Measurements from ENCODE around the gene MYH7.

The MYH7 gene

DNA sequence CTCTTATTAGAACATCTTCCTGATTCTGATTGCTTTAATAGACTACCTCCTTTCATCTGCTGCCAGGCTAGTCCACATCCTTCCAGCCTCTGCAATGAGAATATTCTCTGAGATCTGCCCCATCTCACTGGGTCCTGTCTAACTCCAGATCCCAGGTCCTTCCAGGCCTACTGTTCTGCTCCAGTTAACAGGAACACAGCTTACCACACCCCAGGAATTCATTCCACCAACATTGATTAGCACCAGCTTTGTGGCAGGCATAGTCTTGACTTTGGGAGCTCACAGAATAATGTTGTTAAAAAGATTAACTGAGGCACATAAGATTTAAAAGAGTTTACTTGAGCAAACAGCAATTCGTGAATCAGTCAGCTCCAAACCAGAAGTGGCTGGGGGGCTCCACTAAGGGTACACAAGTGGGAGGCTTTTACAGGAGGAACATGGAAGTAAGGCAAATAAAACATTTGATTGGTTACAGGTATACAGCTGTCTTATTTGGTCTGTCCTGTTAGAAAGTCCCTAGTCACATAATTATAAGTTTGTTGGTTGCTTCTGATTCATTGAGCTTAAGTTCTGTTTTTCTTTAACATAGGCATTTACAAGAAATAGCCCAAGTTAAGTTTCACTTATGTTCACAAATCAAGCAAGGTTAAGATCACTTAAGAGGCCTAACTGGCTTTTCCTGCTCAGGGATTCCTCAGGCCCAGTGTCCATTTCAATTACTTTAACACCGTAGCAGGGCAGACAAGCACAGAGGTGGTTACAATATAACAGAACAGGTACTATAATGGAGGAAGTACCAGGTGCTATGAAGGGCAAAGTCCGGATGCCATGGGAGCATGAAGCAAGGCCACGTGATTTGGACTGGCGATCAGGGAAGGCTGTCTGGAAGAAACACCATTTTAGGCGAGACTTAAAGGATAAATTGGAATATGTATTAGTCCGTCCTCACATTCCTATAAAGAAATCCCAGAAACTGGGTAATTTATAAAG is 12.2 kb upstream of the MYH7 start:
- no peak for DNase-seq

DNA sequence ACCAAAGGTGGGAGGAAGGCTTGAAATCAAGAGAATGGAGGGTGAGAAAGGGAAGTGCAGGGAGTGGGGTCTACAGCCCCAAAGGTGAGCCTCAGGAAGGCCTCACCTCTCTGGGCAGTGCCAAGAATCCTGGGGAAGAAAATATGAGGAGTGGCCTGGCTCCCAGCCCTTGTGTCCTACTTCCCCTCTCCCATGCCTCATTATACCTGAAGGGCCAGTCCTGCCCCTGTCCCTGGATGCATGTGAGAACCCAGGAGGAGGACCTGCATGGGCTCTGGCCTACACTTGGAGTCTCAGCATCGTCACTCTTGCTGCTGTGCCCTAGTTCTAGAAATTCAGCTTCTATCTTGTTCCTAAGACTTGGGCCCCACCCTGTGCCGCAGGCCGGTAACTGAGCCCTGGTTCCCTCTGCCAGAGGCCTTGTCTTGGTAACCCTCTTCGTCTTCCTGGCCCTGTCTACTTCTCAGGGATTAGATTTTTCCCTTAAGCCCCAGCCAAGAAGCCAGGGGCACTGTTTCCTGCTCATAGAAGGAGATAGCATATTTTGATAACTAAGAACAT is 10.9 kb upstream of the MYH7 start:
- DNase-seq, result no peak

GRCh38 chr14:23445773-23446172 is 10.3 kb upstream of the MYH7 start:
- DNase-seq, result no peak

DNA sequence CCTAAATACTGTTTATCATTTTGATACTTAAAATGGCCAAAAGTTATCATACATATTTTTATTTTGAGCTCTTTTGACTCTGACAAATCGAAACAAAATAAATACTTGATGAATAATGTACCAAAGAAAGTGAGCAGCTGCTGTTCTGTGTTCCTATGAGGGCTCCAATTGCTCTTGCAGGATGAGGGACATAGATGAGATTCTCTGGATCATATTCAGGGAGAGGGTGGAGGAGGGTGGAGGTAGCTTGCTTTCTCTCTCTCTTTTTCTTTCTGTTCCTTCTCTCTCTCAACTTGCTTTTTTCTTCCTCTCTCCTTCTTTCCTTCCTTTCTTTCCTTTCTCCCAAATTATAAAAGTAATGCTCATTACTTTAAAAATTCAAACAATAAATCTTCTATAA is 8.9 kb upstream of the MYH7 start:
- no peak for DNase-seq

DNA sequence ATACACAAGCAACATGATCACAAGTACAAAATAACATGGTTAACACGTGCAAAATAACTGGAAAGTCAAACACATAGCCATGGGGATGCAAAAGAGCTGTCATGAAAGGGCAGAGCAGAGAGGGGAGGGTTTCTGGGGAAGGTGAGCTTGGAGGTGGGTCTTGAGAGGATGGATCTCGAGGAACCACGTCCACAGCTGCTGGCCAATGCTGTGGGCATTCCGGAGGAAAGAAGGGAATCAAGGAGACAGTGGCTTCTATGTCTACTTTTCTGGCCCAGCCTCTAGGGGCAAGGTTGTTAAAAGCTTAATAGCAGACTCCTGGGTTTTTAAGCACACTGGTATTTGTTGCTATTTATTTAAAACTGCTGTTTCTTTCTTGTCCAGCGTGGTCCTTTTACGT is 8.4 kb upstream of the MYH7 start:
- no peak for DNase-seq

DNA sequence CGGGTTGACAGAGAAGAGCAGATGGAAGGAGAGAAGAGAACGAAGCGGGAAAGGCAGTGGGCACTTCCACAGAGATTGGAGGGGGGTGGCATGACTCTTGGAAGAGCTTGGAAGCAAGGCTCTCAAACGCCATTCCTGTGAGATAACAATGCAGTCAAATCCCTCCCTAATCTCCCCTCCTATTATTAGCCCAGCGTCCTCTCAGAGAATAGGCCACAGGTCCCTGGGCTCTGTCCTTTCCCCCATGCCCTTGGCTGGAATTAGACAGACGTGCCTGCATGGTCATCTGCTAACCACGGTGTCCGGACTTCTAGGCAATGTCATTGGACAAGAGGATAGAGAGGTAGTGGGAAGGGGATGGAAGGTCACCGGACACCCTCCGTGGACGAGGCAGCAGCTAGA is 8.0 kb upstream of the MYH7 start:
- no peak for DNase-seq

DNA sequence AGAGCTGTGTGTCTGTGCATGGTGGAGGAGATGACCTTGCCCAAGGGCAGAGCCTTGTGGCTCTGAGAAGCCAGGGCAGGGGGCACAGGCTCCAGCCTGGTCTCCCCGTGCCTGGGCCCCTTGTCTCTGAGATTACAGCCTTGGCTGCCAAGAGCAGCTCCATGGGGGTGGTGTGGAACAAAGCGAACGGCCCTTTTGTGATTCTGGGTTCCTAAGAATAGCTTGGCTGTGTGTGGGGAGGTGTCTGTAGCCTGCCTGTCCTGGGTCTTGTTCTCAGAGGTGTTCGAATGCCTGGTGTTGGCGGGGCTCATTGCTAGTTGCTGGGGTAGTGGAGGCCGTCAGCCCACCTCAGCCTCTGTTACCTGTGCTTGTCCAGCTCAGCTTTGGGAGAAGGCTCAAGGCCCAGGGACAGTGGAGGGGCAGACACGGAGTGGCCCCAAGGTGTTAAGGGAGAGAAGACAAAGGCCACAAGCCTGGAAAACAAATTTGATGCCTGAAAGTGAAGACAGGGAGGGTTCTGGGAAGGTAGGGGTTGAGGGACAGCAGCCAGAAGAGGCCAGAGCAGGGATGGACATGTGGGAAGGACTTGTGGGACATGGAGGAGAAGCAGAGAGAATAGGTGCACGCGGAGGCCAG is 7.4 kb upstream of the MYH7 start:
- no peak for DNase-seq

DNA sequence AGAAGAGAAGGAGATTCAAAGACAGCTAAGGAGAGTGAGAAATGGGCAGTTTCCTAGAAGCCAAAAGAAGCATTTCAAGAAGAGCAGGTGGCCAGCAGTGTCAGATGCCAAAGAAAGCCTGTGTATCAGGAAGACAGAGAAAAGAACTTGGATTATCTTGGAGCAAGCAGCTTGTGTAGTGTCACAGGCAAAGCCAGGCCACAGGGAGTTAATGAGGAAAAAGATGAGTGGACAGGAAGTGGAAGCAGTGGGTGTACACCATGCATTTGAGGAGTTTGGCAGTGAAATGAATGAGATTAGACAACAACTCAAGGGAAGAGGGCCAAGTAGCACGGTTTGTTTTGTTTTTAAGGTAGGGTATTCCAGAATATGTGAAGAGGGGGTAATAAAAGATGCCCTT is 5.6 kb upstream of the MYH7 start:
- no peak for DNase-seq

GRCh38 chr14:23439107-23439835 is 3.8 kb upstream of the MYH7 start:
- DNase-seq, result no peak

DNA sequence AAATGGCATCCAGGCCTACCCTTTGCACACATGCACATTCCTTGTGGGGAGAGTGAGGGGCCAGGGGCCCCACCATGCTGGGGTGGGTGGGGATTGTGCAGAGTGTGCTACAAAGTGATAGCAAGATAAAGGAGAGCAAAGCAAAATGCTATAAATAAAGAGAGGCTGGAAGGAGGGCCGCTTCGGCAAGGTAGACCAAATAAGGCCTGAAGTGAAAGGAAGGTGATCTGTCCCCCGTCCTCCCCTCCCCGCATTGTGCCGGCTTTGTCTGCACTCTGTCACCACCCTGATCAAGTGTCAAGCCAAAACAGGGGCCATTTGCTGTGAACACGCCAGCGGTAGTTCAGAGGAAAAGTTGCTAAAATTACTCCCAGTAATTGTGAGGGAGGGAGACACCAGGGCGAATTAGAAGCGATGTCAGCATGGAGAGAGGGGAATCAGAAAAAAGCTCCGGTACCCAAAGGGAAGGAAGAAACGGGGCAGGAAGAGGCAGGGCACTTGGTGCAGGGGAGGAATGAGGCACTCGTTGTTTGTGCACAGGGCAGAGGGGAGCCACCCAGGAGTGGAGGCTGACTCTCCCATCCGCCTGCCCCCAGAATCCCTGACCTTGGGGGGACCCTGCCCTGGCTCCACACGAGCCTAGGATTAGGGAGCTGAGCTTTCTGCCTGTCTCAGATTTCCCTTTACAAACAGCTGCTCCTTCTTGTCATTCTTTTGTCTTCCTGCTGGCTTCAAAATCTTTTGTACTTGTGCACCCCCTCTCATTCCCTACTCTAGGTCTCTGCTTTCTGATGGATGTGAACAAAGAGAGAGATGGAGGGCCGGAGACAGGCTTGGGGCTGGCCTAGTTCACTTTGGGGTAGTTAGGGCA is 2.9 kb upstream of the MYH7 start:
- DNase-seq, result no peak

DNA sequence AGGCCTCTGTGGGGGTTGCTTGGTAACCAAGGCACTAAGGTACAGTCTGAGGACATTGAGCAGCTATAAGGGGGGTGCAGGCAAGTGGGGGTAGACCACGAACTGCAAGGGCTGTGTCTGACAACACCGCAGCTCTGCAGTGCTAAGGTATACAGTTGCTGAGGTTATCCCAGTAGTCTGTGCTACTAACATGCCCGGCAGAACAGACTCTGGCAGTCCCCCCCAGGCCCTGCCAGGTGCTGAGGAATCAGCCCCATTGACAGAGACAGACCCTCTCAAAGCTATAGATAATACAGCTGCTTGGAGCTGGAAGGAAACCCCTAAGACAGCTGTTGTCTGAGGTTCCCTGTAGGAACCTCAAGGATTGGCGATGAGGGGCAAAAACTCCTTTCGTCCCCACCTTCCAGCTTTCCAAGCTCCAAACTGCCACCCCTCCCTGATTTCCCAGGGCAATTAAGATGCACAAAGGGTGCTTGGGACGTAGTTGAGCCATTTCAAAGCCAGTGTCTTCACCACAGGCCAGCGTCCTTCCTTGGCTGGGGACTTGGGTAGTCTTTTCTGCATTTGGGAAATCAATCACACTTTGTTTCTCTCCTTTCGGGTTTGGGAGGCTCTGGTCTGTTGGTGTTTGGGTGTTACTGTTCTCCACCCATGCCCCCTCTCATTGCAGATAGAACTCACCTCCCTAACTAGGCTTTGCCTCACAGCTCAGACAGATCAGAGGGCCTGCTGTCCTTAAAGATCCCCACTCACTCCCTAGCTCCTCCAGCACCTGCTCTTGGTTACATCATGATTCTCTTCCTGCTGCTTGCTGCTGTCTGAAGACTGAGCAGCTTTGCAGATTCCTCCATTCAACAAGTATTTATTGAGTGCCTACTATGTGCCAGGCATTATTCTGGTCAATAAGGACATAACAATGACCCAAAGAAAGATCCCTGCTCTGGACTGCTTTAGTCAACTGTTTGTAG is 2.0 kb upstream of the MYH7 start:
- no peak for DNase-seq

DNA sequence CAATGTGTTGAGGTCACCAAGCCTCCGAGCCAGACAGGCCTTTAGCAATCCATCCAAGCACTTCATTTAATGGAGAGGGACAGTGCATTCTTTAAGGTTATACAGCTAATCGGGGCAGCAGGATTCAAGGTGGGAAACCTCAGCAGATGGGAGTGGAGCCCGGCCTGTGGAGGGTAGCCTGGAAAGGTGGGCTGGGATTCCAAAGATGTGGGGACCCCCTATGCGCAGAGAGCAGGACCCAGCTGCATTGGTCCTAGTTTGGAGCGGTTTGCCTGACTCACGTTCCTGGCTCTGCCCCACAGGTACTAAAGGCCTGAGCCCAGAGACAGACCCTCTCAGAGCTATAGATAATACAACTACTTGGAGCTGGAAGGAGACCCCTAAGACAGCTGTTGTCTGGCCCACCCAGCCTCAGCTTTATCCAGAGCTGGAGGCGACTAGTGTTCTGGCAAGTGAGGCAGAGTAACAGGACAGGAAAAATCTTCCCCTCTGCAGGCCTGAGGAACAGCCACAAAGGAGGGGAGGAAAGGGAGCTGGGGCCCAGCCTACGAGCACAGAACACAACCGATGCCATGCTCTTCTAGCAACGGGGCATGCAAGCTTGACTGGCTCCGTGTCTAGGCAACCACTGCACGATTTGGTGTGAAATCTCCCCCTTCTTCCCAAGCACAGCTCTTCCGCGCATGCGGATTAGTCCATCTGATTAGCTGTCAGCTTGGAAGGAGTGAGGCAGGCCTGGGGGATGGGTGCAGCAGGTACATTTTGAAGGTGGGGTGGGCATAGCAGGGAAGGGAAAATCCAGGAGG is 1.1 kb upstream of the MYH7 start:
- no peak for DNase-seq

DNA sequence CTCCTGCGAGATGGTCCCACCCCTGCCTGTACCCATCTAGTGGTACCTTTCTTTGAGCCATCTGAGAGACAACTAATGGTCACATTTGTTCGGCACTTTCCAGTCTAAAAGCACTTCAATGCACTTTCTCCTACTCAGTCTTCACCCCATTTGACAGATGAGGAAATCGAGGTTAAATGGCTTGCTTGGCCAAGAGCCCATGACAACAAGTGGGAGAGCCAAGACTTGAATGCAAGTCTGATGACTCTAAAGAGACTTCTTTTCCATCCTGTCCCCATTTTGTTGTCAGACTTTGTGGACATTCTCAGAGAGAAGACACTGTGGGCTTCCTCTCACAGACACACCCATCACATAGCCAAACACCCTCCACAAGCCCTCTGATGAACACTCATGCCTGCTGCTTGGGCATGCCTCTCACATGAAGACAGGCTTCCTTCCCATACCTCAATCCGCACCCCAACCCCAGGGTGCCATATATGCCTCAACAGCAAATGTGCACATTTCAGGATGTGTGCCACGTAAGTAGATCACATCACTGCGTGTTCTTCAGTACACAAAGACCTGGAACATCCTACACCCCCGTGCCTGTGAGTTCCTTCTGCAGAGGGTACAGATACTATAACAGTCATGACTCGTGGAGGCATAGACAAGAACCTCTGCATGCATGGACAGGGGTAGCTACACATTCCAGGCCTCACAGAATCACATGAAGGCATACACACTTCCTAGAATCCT is 805 bp downstream of the MYH7 start:
- DNase-seq, result no peak

DNA sequence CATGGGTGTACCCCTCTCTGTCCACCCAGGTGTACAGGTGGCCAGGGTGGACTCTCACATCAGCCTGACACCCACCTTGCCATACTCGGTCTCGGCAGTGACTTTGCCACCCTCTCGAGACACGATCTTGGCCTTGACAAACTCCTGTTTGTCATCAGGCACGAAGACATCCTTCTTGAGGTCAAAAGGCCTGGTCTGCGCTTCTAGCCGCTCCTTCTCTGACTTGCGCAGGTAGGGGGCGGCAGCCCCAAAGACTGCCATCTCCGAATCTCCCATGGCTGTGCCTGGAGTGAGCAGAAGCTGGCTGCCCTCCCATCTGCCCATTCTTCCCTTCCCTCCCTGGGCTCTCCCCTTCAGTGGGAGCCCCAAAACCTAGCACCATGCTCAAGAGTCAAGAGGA is 2.0 kb downstream of the MYH7 start:
- DNase-seq, result no peak

DNA sequence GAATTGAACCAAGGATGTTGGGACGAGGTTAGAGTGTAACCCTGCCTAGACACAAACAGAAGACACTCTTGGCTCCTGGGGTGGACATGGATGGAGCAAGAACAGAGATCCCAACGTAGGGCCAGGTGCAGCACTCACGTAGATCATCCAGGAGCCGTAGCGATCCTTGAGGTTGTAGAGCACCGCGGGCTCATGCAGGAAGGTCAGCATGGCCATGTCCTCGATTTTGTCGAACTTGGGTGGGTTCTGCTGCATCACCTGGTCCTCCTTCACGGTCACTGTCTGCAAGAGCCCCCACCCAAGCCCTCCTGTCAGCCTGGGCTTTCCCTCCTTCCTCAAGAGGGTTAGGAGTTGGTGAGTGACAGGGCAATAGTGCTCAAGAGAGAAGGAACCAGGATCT is 2.5 kb downstream of the MYH7 start:
- no peak for DNase-seq

- no peak for DNase-seq
Measured at GRCh38 chr14:23432102-23432925, 3.1 kb downstream of the MYH7 start.

DNA sequence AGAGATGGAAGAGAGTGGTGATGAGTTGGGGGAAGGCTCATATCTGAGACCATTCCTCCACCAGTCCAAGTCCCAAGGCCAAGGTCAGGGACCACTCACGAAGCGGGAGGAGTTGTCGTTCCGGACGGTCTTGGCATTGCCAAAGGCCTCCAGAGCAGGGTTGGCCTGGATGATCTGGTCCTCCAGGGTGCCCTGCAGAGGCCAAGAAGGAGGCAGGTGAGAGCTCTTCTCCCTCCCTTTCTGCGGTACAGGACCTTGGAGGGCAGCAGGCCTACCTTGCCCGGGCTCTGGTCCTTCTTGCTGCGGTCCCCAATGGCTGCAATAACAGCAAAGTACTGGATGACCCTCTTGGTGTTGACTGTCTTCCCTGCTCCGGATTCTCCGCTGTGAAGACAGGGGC is 4.0 kb downstream of the MYH7 start:
- DNase-seq, result no peak

- no peak for DNase-seq
Measured at GRCh38 chr14:23430723-23431085, 4.8 kb downstream of the MYH7 start.

All from activated CD4-positive, alpha-beta T cell treated with anti-CD3 and anti-CD28 coated beads for 48 hours (primary cell).